Measurements from ENCODE around the gene ZNF341.

Gene ZNF341

DNA sequence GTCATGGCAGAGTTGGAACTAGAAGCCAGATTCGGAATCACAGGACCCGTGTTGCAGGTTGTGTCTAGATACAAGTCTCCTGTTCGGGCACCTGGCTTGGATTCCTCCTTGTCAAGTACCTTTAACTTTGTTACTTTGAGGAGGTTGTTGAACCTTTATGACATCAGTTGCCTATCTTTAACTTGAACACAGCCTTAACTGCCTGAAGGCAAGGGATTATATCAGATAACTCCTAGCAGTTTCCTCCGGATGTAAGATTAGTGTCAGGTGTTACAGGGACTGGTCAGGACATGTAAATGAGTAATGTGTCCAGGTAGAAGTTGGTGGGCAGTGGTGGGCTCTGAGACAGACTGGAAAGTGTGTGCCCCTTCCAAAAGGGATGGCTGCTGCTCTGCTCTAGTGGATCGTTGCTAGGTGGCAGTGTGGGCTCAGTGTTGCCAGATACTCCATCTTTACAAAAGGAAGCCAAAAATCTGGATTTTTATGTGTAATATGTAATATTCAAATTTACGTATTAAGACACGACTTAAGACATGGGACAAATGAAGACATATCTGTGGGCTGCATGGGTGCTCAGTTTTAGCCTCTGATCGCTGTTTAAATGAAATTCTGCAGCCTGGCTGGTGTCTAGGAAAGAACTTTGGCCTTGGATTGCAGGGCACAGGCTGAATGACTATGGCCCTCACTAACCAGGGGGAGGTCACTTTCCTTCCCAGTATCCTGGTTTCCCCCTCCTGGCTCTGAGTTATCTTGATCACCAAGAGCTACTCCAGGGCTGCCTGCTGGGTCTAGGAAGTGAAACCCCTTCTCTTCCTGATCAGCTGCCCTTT, 106.5 kb downstream of the ZNF341 start:
- FAIRE-seq (no peak), DNase-seq (ENCODE audit: insufficient read length, low spot score) (no peak)

DNA sequence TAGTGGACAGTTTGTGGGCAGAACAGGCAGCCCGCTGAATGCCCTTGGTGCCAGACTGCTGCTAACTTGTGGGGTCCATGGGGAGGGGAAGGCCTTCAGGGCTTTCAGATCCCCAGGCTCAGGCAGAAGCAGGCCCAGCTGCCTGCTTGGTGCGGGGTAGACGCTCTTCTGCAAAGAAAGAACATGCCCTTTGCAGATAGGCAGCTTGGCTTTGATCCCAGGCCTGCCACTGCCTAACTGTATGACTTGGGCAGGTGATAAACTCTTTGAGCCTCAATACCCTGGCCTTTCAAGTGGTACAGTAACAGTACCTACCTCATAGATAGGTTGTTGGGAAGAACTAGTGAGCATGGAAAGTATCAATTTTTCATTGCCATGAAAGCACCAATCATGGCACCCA, 107.8 kb downstream of the ZNF341 start:
- DNase-seq (ENCODE audit: insufficient read length, low spot score) (no peak), FAIRE-seq (no peak)

- FAIRE-seq: no peak
- DNase-seq (ENCODE audit: insufficient read length, low spot score): no peak
Observed at GRCh38 chr20:33840160-33840559, 108.4 kb downstream of the ZNF341 start.

DNA sequence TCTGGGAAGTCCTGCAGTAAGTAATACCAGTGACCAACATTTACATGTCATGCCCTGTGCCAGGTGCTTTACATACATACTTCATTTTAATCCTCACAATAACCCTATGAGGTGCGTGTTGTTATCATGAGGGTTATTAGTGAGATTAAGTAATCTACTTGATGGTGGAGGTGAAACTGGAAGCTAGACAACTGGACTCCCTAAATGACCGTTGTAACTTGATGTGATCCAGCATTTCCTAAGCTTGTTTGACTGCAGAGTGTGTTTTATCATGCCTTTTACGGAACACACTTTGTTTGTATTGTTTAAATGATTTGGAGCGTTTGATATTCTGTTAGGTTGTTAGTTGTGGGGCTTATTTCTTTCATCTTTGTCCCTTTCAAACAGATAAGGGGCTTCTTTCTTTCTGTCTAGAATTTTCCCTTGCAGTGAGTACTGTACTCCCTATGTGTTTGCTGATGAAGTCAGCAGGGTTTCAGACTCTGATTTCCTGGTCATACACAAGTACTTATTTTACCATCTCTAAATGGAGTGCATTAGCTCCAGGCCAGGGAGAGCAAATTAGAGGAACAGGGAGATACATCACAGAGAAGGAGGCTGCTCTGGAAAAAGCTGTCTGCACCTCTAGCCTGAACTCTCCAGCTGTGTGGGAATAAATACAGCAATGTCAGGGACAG, 109.1 kb downstream of the ZNF341 start:
- DNase-seq (ENCODE audit: insufficient read length, low spot score): no peak
- FAIRE-seq: no peak

- FAIRE-seq (no peak), DNase-seq (ENCODE audit: insufficient read length, low spot score) (no peak)
Observed at GRCh38 chr20:33841436-33841799, 109.6 kb downstream of the ZNF341 start.
